Muscle of back (tissue), 11 donors: ENCODE results near the gene PYCR2. TPM values are rescaled to one million over a fixed set of nuclear protein-coding genes. Genes with fewer than 3 reads are reported as not detected.
"Not testable (repeated sequence)": the region's sequence is repeated elsewhere in the genome, so short reads cannot be mapped to it uniquely, and the experiment has no call there.

Experiments
- DNase-seq, 3 donors: peaks; one replicate each; pipeline versions ENCODE4 v3.0.0 to v3.0.0-alpha.2; 2013
- polyA plus RNA-seq, 10 donors: library from polyadenylated mRNA; unstranded; fragments of 120-200 nt; gene quantifications; one replicate each; pipeline ENCODE4 v1.2.1, GENCODE V29; 2013; ENCODE audit not compliant: insufficient read length in 10 of 10

The PYCR2 gene
- polyA plus RNA-seq, 10 donors, result 26.9 to 37.7 (median 32.3) TPM

GRCh38 chr1:225944387-225944786 lies 20.3 kb upstream of the PYCR2 start:
- DNase-seq, result no peak

- no peak for DNase-seq
Observed at GRCh38 chr1:225943582-225943981, 19.5 kb upstream of the PYCR2 start.

GRCh38 chr1:225942574-225942973 lies 18.5 kb upstream of the PYCR2 start:
- DNase-seq, result no peak

GRCh38 chr1:225941942-225942222 lies 17.8 kb upstream of the PYCR2 start:
- no peak for DNase-seq

GRCh38 chr1:225941187-225941941 lies 17.3 kb upstream of the PYCR2 start, which contains the start of gene LEFTY2:
Gene LEFTY2 (minus strand): TSS chr1:225941220. CDS start chr1:225941140, 80 bp downstream.
- peak; percentile 74 to 93 (median 83) for DNase-seq

- DNase-seq, result peak in 2 of 3 donors; percentile 40 to 82
Observed at GRCh38 chr1:225940385-225941151, 16.5 kb upstream of the PYCR2 start.

GRCh38 chr1:225939939-225940310 lies 15.9 kb upstream of the PYCR2 start:
- peak in 1 of 3 donors; percentile 34 for DNase-seq

GRCh38 chr1:225939097-225939938 lies 15.3 kb upstream of the PYCR2 start:
- peak in 1 of 3 donors; percentile 53 for DNase-seq

- peak in 1 of 3 donors; percentile 45 for DNase-seq
Observed at GRCh38 chr1:225937048-225937968, 13.3 kb upstream of the PYCR2 start.

GRCh38 chr1:225936523-225936922 lies 12.5 kb upstream of the PYCR2 start:
- DNase-seq, result no peak

- DNase-seq, result not testable (repeated sequence)
Observed at GRCh38 chr1:225936086-225936485, 12.0 kb upstream of the PYCR2 start.

GRCh38 chr1:225934711-225935110 lies 10.7 kb upstream of the PYCR2 start:
- no peak for DNase-seq

GRCh38 chr1:225933072-225933471 lies 9.0 kb upstream of the PYCR2 start:
- no peak for DNase-seq

GRCh38 chr1:225931270-225932136 lies 7.5 kb upstream of the PYCR2 start:
- no peak for DNase-seq

- no peak for DNase-seq
Observed at GRCh38 chr1:225930566-225930965, 6.5 kb upstream of the PYCR2 start.

GRCh38 chr1:225929462-225929861 lies 5.4 kb upstream of the PYCR2 start:
- not testable (repeated sequence) for DNase-seq

- no peak for DNase-seq
Observed at GRCh38 chr1:225928186-225929175, 4.4 kb upstream of the PYCR2 start.

- DNase-seq, result no peak
Observed at GRCh38 chr1:225926551-225927113, 2.6 kb upstream of the PYCR2 start.

GRCh38 chr1:225923381-225923691 lies 714 bp downstream of the PYCR2 start:
- no peak for DNase-seq
